HEK293 (cell line): ENCODE data around the gene TMEM243.

Source experiments
- ATF2 ChIP-seq: fragments of 450-650 bp; formaldehyde crosslinking; IDR thresholded peaks from 2 replicates; pipeline ENCODE4 v1.5.1; 2016; ENCODE audit warnings: missing biosample characterization, missing genetic modification characterization, low read depth
- CTCF ChIP-seq: fragments of 450-650 bp; formaldehyde crosslinking; IDR thresholded peaks from 2 replicates; pipeline ENCODE4 v1.5.1; 2016; ENCODE audit warnings: missing biosample characterization, missing genetic modification characterization
- ZNF10 ChIP-seq: fragments of 450-650 bp; formaldehyde crosslinking; IDR thresholded peaks from 2 replicates; pipeline ENCODE4 v1.5.1; 2017; ENCODE audit warnings: missing biosample characterization, missing genetic modification characterization
- ZNF513 ChIP-seq: fragments of 450-650 bp; IDR thresholded peaks from 2 replicates; pipeline ENCODE4 v1.5.1; 2018; ENCODE audit warnings: missing biosample characterization, missing genetic modification characterization
- ZNF518A ChIP-seq: fragments of 450-650 bp; formaldehyde crosslinking; conservative IDR thresholded peaks from 2 replicates; pipeline ENCODE4 v1.5.1; 2016; ENCODE audit warnings: low read depth, missing biosample characterization, missing genetic modification characterization
- ZSCAN5A ChIP-seq: fragments of 450-650 bp; formaldehyde crosslinking; IDR thresholded peaks from 2 replicates; pipeline ENCODE4 v1.5.1; 2016; ENCODE audit warnings: missing biosample characterization, missing genetic modification characterization

- no peak for TF ChIP-seq ATF2 (tag by site-specific recombination)
- no peak for TF ChIP-seq CTCF
- no peak for TF ChIP-seq ZNF10 (tag by site-specific recombination)
- TF ChIP-seq ZNF513 = no peak
- TF ChIP-seq ZNF518A (tag by site-specific recombination) = no peak
- TF ChIP-seq ZSCAN5A = no peak
These were observed 63.7 kb downstream of the TMEM243 start for GRCh38 chr7:87155788-87156187.
